BE2C (cell line): ENCODE results near the gene RAD51AP2. TPM values are rescaled to one million over a fixed set of nuclear protein-coding genes. Genes with fewer than 3 reads are reported as not detected.
"Not testable (repeated sequence)": the region's sequence is repeated elsewhere in the genome, so short reads cannot be mapped to it uniquely, and the experiment has no call there.

ENCODE experiments used
- DNase-seq: peaks from one replicate; pipeline ENCODE4 v3.0.0-alpha.2; 2020
- H3K27me3 ChIP-seq: fragments of 250-450 bp; sonication (Bioruptor Pico); 2 replicates; pipeline ENCODE4 v1.5.1; 2020; ENCODE audit warnings: mild to moderate bottlenecking
- H3K36me3 ChIP-seq: fragments of 250-450 bp; sonication (Bioruptor Pico); 2 replicates; pipeline ENCODE4 v1.5.1; 2020; ENCODE audit warnings: mild to moderate bottlenecking
- H3K4me1 ChIP-seq: fragments of 250-450 bp; sonication (Bioruptor Pico); 2 replicates; pipeline ENCODE4 v1.5.1; 2020
- H3K4me3 ChIP-seq: 2 replicates; pipeline ENCODE4 v1.5.1; 2011; ENCODE audit warnings: low read depth, low read length
- H3K9me3 ChIP-seq: fragments of 250-450 bp; sonication (Bioruptor Pico); 2 replicates; pipeline ENCODE4 v1.5.1; 2020
- polyA plus RNA-seq: library from polyadenylated mRNA; unstranded; fragments of >200 nt; gene quantifications from one replicate; pipeline ENCODE4 v1.2.1, GENCODE V29; 2012; ENCODE audit warnings: low read depth, missing spikeins; ENCODE audit not compliant: insufficient read length, insufficient read depth
- TF ChIP-seq, protein P1 (sequence below): IDR thresholded peaks from 2 replicates; pipeline ENCODE4 v1.5.1; 2012; ENCODE audit warnings: mild to moderate bottlenecking, low read depth, low read length

The RAD51AP2 gene
- polyA plus RNA-seq: not detected

DNA sequence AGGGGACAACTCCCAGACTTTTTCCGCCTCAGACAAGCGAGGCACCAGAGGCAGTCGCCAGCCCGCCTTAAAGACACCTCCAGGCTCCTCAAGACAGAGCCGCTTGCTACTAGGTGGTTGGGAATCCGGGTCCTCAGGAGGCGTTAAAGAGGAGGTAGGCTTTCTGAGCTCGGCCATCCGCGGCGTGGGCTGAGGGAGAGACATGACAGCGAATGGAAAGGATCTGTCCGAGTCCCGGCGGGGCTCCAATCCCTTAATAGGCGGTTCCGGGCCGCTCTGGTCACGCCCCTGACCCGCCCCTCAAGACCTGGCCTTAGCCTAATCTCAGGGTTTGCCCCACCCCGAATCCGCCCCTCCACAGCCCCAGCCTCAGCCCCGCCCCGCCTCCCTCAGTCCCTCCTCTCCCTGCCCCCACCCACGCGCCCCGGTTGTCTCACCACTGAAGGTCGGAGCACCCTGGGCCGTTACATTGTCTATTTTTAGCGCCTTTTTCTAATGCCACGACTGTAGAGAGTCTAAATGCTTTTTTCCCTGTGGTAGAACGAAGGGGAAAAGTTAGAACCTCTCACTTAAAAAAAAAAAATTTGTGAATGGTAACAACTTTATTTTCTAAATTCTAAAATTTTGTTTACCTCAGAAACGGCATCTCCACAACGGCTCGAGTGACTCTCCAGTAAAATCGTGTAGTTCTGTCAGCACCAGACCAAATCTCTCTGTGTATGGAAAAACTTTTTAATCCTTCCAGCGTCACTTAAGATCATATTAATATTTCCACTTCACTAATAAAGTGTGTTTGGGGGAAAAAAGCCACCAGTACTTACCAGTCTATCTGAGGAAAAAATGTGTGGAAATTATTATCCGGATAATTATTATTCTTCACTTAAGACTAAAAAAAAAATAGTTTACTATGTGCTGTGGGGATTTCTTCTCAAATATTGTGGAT, at the start of gene RAD51AP2:
TSS of gene RAD51AP2 (minus strand) at position 229 of the 943 bp plus-strand sequence. CDS start at position 204, 25 bp downstream.
- TF ChIP-seq, protein P1, sequence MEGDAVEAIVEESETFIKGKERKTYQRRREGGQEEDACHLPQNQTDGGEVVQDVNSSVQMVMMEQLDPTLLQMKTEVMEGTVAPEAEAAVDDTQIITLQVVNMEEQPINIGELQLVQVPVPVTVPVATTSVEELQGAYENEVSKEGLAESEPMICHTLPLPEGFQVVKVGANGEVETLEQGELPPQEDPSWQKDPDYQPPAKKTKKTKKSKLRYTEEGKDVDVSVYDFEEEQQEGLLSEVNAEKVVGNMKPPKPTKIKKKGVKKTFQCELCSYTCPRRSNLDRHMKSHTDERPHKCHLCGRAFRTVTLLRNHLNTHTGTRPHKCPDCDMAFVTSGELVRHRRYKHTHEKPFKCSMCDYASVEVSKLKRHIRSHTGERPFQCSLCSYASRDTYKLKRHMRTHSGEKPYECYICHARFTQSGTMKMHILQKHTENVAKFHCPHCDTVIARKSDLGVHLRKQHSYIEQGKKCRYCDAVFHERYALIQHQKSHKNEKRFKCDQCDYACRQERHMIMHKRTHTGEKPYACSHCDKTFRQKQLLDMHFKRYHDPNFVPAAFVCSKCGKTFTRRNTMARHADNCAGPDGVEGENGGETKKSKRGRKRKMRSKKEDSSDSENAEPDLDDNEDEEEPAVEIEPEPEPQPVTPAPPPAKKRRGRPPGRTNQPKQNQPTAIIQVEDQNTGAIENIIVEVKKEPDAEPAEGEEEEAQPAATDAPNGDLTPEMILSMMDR: no peak
- peak; percentile 81 for DNase-seq
- Histone ChIP-seq H3K9me3 (no peaks in the 10 kb centered on the region), H3K4me1 (no peaks in the 10 kb centered on the region), H3K27me3 (peaks cover 37% of the 10 kb centered on the region), H3K36me3 (no peaks in the 10 kb centered on the region), H3K4me3 (peak within 1 kb of the TSS; percentile 50)

GRCh38 chr2:17565726-17566125, 47.5 kb upstream of the RAD51AP2 start:
- not testable (repeated sequence) for H3K27me3 ChIP-seq, H3K4me1 ChIP-seq, H3K9me3 ChIP-seq, DNase-seq, H3K36me3 ChIP-seq, H3K4me3 ChIP-seq

DNA sequence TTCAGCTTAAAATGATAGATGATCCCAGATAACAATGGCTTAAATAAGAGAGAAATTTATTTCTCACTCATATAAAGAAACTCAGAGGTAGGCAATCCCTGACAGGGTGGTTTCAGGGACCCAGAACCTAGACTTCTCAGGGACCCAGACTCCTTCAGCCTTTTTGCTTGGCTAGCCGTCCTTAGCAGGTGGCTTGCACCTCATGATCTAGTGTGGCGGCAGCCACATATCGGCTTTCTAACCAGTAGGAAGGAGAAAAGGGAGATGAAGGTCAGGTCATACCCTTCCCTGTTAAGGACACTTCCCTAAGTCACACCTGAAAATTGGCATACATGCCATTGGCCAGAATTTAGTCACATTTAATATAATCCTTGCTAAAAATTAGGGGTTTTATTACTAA, 40.6 kb upstream of the RAD51AP2 start:
- no peaks in the 10 kb centered on the region for H3K9me3 ChIP-seq
- H3K36me3 ChIP-seq: no peaks in the 10 kb centered on the region
- no peak for DNase-seq
- TF ChIP-seq, protein P1: no peak
- no peak overlapping the region for H3K4me3 ChIP-seq
- H3K4me1 ChIP-seq: no peaks in the 10 kb centered on the region
- no peaks in the 10 kb centered on the region; the same call in 1 of the 2 replicates for H3K27me3 ChIP-seq

DNA sequence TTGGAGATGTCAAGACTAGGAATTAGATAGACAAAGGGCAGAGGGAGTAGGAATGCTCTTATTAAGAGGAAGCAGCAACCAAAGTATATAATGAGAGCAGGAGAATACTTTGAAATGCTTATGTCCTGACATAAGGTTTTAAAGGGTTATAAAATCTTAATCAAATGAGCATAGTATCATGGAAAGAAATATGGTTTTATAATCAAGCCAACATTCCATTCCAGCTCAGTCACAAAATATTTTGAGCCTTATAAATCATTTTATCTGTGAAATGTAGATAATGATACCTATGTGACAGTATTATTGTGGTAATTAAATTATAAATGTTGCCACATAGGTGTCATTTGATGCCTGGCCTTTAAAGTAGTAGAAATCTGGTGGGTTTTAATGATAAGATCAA, 39.8 kb upstream of the RAD51AP2 start:
- Histone ChIP-seq H3K4me3 (no peak overlapping the region), H3K9me3 (no peaks in the 10 kb centered on the region), H3K36me3 (no peaks in the 10 kb centered on the region), H3K4me1 (no peaks in the 10 kb centered on the region), H3K27me3 (no peaks in the 10 kb centered on the region)
- TF ChIP-seq, protein P1: no peak
- no peak for DNase-seq

DNA sequence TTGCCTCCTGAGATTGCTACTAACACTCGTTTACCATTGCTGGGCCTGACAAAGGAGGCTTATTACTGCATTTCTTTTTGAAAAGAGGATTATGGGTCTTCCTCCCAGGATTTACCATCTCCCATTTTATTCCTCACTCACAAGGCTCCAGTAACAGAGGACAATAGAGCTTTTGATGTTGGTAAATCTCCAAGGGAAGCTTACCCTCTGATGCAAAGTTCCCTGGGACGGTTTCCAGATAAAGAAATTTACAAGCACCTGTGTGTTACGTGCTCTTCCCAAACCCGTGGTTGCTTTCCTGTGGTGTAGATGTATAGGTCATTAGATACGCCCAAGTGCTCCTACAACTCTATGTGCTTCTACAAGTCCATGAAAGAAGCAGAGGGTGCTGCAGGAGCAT, 39.4 kb upstream of the RAD51AP2 start:
- no peaks in the 10 kb centered on the region for H3K27me3 ChIP-seq
- H3K4me1 ChIP-seq: no peaks in the 10 kb centered on the region
- no peaks in the 10 kb centered on the region for H3K9me3 ChIP-seq
- no peak overlapping the region for H3K4me3 ChIP-seq
- TF ChIP-seq, protein P1: no peak
- DNase-seq: no peak
- no peaks in the 10 kb centered on the region for H3K36me3 ChIP-seq

DNA sequence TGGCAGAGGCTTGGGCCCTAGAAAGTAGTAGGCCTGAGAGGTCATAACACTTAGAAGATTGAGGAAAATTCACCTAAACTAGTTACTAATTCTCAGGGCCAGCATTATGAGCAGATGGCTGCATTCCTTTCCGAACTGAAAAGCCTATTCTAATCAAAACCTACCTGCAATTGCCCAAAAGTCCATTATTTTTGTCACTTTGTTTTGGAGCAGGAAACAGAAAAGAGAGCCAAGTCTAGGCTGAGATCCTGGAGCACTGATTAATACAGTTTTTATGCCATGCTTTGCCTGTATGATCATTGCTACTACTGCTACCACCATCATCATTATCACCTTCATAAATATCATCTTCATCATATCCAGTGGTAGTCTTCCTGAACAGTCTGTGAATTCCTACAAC, 36.9 kb upstream of the RAD51AP2 start:
- no peak for DNase-seq
- no peaks in the 10 kb centered on the region for H3K27me3 ChIP-seq
- no peaks in the 10 kb centered on the region for H3K36me3 ChIP-seq
- TF ChIP-seq, protein P1: no peak
- H3K4me3 ChIP-seq: no peak overlapping the region
- H3K4me1 ChIP-seq: no peaks in the 10 kb centered on the region
- H3K9me3 ChIP-seq: no peaks in the 10 kb centered on the region
